GM19239 (cell line): ENCODE data around the gene PILRB.
A peak's percentile ranks its signal among the peaks of the same experiment; 100 is the strongest.
"Not testable (repeated sequence)": the region's sequence is repeated elsewhere in the genome, so short reads cannot be mapped to it uniquely, and the experiment has no call there.

Experiments used
- DNase-seq: peaks from one replicate; pipeline ENCODE4 v3.0.0; 2011; ENCODE audit warnings: low spot score; ENCODE audit not compliant: insufficient read length
- FAIRE-seq: peaks from 2 replicates; lab custom pipeline; 2011; peaks lifted over from hg19 to GRCh38; lab: Jason Lieb, UNC

PILRB gene

GRCh38 chr7:100372694-100373093 is 14.8 kb downstream of the PILRB start:
- DNase-seq = no peak
- no peak for FAIRE-seq

GRCh38 chr7:100373261-100373831 is 15.4 kb downstream of the PILRB start, which contains the start of gene PILRA:
TSS of gene PILRA (plus strand) at chr7:100373487. CDS start at chr7:100373657, 170 bp downstream.
- DNase-seq = no peak
- no peak for FAIRE-seq

GRCh38 chr7:100373870-100374598 is 16.1 kb downstream of the PILRB start:
- FAIRE-seq = peak; percentile 89
- DNase-seq = not testable (repeated sequence)

- no peak for FAIRE-seq
- no peak for DNase-seq
Observed at GRCh38 chr7:100374601-100375000, 16.7 kb downstream of the PILRB start.

GRCh38 chr7:100376066-100376465 is 18.1 kb downstream of the PILRB start:
- DNase-seq = no peak

GRCh38 chr7:100378114-100378755 is 20.3 kb downstream of the PILRB start:
- DNase-seq (no peak), FAIRE-seq (no peak)

More at GRCh38 chr7:100376066-100376465, 18.1 kb downstream of the PILRB start:
- FAIRE-seq = no peak

- DNase-seq = no peak
- FAIRE-seq = no peak
Observed at GRCh38 chr7:100380196-100380595, 22.3 kb downstream of the PILRB start.

GRCh38 chr7:100381531-100382233 is 23.8 kb downstream of the PILRB start:
- not testable (repeated sequence) for DNase-seq, FAIRE-seq

- FAIRE-seq, DNase-seq: not testable (repeated sequence)
Observed at GRCh38 chr7:100382234-100382853, 24.4 kb downstream of the PILRB start.

- FAIRE-seq = no peak
- DNase-seq = no peak
Observed at GRCh38 chr7:100384628-100385294, 26.8 kb downstream of the PILRB start.

GRCh38 chr7:100386940-100387339 is 29.0 kb downstream of the PILRB start:
- FAIRE-seq = no peak
- no peak for DNase-seq

GRCh38 chr7:100387695-100388094 is 29.8 kb downstream of the PILRB start:
- no peak for DNase-seq

GRCh38 chr7:100389437-100390088 is 31.6 kb downstream of the PILRB start:
- no peak for DNase-seq
- no peak for FAIRE-seq

More at GRCh38 chr7:100387695-100388094, 29.8 kb downstream of the PILRB start:
- no peak for FAIRE-seq

GRCh38 chr7:100390286-100391009 is 32.5 kb downstream of the PILRB start:
- FAIRE-seq (no peak), DNase-seq (no peak)

- peak; percentile 77 for FAIRE-seq
- DNase-seq = no peak
Observed at GRCh38 chr7:100393233-100393905, 35.5 kb downstream of the PILRB start.

GRCh38 chr7:100394077-100394476 is 36.2 kb downstream of the PILRB start:
- DNase-seq (no peak), FAIRE-seq (no peak)

GRCh38 chr7:100396421-100396982 is 38.6 kb downstream of the PILRB start:
- peak; percentile 97 for FAIRE-seq
- DNase-seq = peak; percentile 44
